ENCODE data around the gene MBLAC1. TPM values are rescaled to one million over a fixed set of nuclear protein-coding genes. Genes with fewer than 3 reads are reported as not detected.

The MBLAC1 gene
- total RNA-seq, result 1 to 10 TPM; 6.4 to 6.8 TPM
- polyA plus RNA-seq, result 1 to 10 TPM in 1 of 2 donors, under 1 TPM in 1; 0.77 to 1.2 TPM

GRCh38 chr7:100126931-100127865 lies at the start of gene MBLAC1:
Gene MBLAC1, plus strand, starts transcription at chr7:100126967. Its CDS starts 429 bp downstream, at chr7:100127396.
- peak within 1 kb of the TSS; percentile 98 to 100 (median 100) for H3K27ac Mint-ChIP-seq
- Histone ChIP-seq H3K4me1 (ENCODE audit: insufficient read depth, low read length) (peaks cover 43% of the 10 kb centered on the region), H3K4me3 (ENCODE audit: low read length in 2 of 2) (peak within 1 kb of the TSS; percentile 94 to 98), H3K27ac (ENCODE audit: low read depth, low read length) (peak within 1 kb of the TSS; percentile 87), H3K9me3 (ENCODE audit: control insufficient read depth in 1 of 2, low read length in 2 of 2) (no peaks in the 10 kb centered on the region), H3K36me3 (ENCODE audit: insufficient read depth, low read length) (peaks cover 9% of the 10 kb centered on the region), H3K27me3 (ENCODE audit: insufficient read depth, low read length) (no peaks in the 10 kb centered on the region)
- peak; percentile 92 to 94 (median 93) for DNase-seq
- peak within 1 kb of the TSS; percentile 96 to 100 (median 99) for H3K4me3 Mint-ChIP-seq
- ChIA-PET POLR2A (ENCODE audit: partially characterized antibody) (interaction anchor here (0.7 to 7.9 kb wide), 25 partner anchors 7 to 579 kb away, joined by 3 to 175 read pairs (median 4); partner anchors contain the start of genes AP4M1, CNPY4, COPS6 and LAMTOR4), CTCF (ENCODE audit: partially characterized antibody) (interaction anchor here (1.0 to 5.8 kb wide), 7 partner anchors 23 to 136 kb away, joined by 3 to 56 read pairs (median 3); partner anchors contain the start of genes AP4M1 and MCM7)
- intact Hi-C loops (cut with micrococcal nuclease), result loop anchor here (1.0 to 2.0 kb wide), 4 partner anchors 8 to 78 kb away; partner anchors contain the start of genes CNPY4, TAF6, ZNF3 and ZSCAN21
- H3K4me1 Mint-ChIP-seq, result peaks cover 20 to 46% (median 26%) of the 10 kb centered on the region in 4 donors
- H3K36me3 Mint-ChIP-seq, result peaks cover 0 to 24% of the 10 kb centered on the region in 2 donors
- H3K27me3 Mint-ChIP-seq, result no peaks in the 10 kb centered on the region
- peaks cover 0 to 3% (median 0%) of the 10 kb centered on the region in 8 donors for H3K9me3 Mint-ChIP-seq

- peaks cover 58 to 59% of the 10 kb centered on the region in 2 donors for H3K36me3 Mint-ChIP-seq
- H3K27me3 Mint-ChIP-seq, result no peaks in the 10 kb centered on the region
- H3K4me1 Mint-ChIP-seq, result peaks cover 19 to 40% (median 30%) of the 10 kb centered on the region in 4 donors
- intact Hi-C loops (cut with micrococcal nuclease), result no loop called here
- peak overlapping the region in 1 of 8 donors; percentile 49 for H3K4me3 Mint-ChIP-seq
- CTCF ChIA-PET (ENCODE audit: partially characterized antibody), result no interaction called here
- DNase-seq, result no peak
- no peak overlapping the region for H3K27ac ChIP-seq (ENCODE audit: low read depth, low read length)
- no peaks in the 10 kb centered on the region for H3K9me3 ChIP-seq (ENCODE audit: control insufficient read depth in 1 of 2, low read length in 2 of 2)
- H3K36me3 ChIP-seq (ENCODE audit: insufficient read depth, low read length), result peaks cover 49% of the 10 kb centered on the region
- POLR2A ChIA-PET (ENCODE audit: partially characterized antibody), result no interaction called here
- H3K9me3 Mint-ChIP-seq, result peaks cover 0 to 9% (median 5%) of the 10 kb centered on the region in 8 donors
- no peak overlapping the region for H3K4me3 ChIP-seq (ENCODE audit: low read length in 2 of 2)
- H3K27me3 ChIP-seq (ENCODE audit: insufficient read depth, low read length), result no peaks in the 10 kb centered on the region
- H3K4me1 ChIP-seq (ENCODE audit: insufficient read depth, low read length), result peaks cover 17% of the 10 kb centered on the region
- H3K27ac Mint-ChIP-seq, result peak overlapping the region in 1 of 7 donors; percentile 75
Measured at GRCh38 chr7:100077205-100077604, 49.6 kb upstream of the MBLAC1 start.

- POLR2A ChIA-PET (ENCODE audit: partially characterized antibody), result no interaction called here
- peaks cover 0 to 1% (median 0%) of the 10 kb centered on the region in 8 donors for H3K9me3 Mint-ChIP-seq
- Histone ChIP-seq H3K27ac (ENCODE audit: low read depth, low read length) (no peak overlapping the region), H3K9me3 (ENCODE audit: control insufficient read depth in 1 of 2, low read length in 2 of 2) (no peaks in the 10 kb centered on the region), H3K4me3 (ENCODE audit: low read length in 2 of 2) (no peak overlapping the region), H3K4me1 (ENCODE audit: insufficient read depth, low read length) (peaks cover 25% of the 10 kb centered on the region), H3K36me3 (ENCODE audit: insufficient read depth, low read length) (peaks cover 33% of the 10 kb centered on the region), H3K27me3 (ENCODE audit: insufficient read depth, low read length) (no peaks in the 10 kb centered on the region)
- CTCF ChIA-PET (ENCODE audit: partially characterized antibody), result no interaction called here
- H3K4me1 Mint-ChIP-seq, result peaks cover 23 to 48% (median 36%) of the 10 kb centered on the region in 4 donors
- no peak for DNase-seq
- intact Hi-C loops (cut with micrococcal nuclease), result no loop called here
- H3K36me3 Mint-ChIP-seq, result peaks cover 40 to 49% of the 10 kb centered on the region in 2 donors
- H3K27me3 Mint-ChIP-seq, result no peaks in the 10 kb centered on the region
- H3K27ac Mint-ChIP-seq, result peak overlapping the region in 5 of 7 donors; percentile 2 to 83 (median 30)
- H3K4me3 Mint-ChIP-seq, result peak overlapping the region in 6 of 8 donors; percentile 30 to 71 (median 51)
Measured at GRCh38 chr7:100079024-100079560, 47.7 kb upstream of the MBLAC1 start.

GRCh38 chr7:100080907-100081534 lies 45.7 kb upstream of the MBLAC1 start:
- intact Hi-C loops (cut with micrococcal nuclease), result loop anchor here (1.0 to 10.0 kb wide), 10 partner anchors 19 to 526 kb away; partner anchors contain the start of genes AZGP1, CNPY4, FAM200A and MEPCE
- Histone ChIP-seq H3K36me3 (ENCODE audit: insufficient read depth, low read length) (peaks cover 15% of the 10 kb centered on the region), H3K9me3 (ENCODE audit: control insufficient read depth in 1 of 2, low read length in 2 of 2) (no peaks in the 10 kb centered on the region), H3K27me3 (ENCODE audit: insufficient read depth, low read length) (no peaks in the 10 kb centered on the region), H3K4me1 (ENCODE audit: insufficient read depth, low read length) (peaks cover 25% of the 10 kb centered on the region), H3K4me3 (ENCODE audit: low read length in 2 of 2) (peak overlapping the region; percentile 87 to 88), H3K27ac (ENCODE audit: low read depth, low read length) (peak overlapping the region; percentile 74)
- Mint-ChIP-seq H3K27ac (peak overlapping the region; percentile 76 to 98 (median 88)), H3K27me3 (no peaks in the 10 kb centered on the region), H3K4me3 (peak overlapping the region; percentile 85 to 97 (median 94)), H3K4me1 (peaks cover 23 to 48% (median 36%) of the 10 kb centered on the region in 4 donors), H3K9me3 (no peaks in the 10 kb centered on the region), H3K36me3 (peaks cover 21 to 32% of the 10 kb centered on the region in 2 donors)
- DNase-seq, result no peak
- POLR2A ChIA-PET (ENCODE audit: partially characterized antibody), result interaction anchor here (0.6 to 2.5 kb wide), 5 partner anchors 9 to 162 kb away, joined by 3 to 26 read pairs (median 3); partner anchors contain the start of genes AP4M1, MCM7, TRIM4 and ZKSCAN1
- CTCF ChIA-PET (ENCODE audit: partially characterized antibody), result no interaction called here

- CTCF ChIA-PET (ENCODE audit: partially characterized antibody), result interaction anchor here (0.7 to 1.5 kb wide), 17 partner anchors 9 to 578 kb away, joined by 3 to 15 read pairs (median 4); partner anchors contain the start of genes AP4M1, LAMTOR4, MBLAC1 and MCM7
- no peaks in the 10 kb centered on the region for H3K27me3 ChIP-seq (ENCODE audit: insufficient read depth, low read length)
- Mint-ChIP-seq H3K9me3 (no peaks in the 10 kb centered on the region), H3K36me3 (peaks cover 15 to 26% of the 10 kb centered on the region in 2 donors), H3K4me3 (peak within 1 kb of the TSS; percentile 85 to 97 (median 94)), H3K27me3 (no peaks in the 10 kb centered on the region), H3K27ac (peak within 1 kb of the TSS; percentile 90 to 99 (median 95)), H3K4me1 (peaks cover 23 to 48% (median 36%) of the 10 kb centered on the region in 4 donors)
- intact Hi-C loops (cut with micrococcal nuclease), result loop anchor here (1.0 to 10.0 kb wide), 11 partner anchors 19 to 527 kb away; partner anchors contain the start of genes AZGP1, CNPY4, FAM200A and MEPCE
- peaks cover 25% of the 10 kb centered on the region for H3K4me1 ChIP-seq (ENCODE audit: insufficient read depth, low read length)
- H3K4me3 ChIP-seq (ENCODE audit: low read length in 2 of 2), result peak within 1 kb of the TSS; percentile 87 to 88
- H3K9me3 ChIP-seq (ENCODE audit: control insufficient read depth in 1 of 2, low read length in 2 of 2), result no peaks in the 10 kb centered on the region
- POLR2A ChIA-PET (ENCODE audit: partially characterized antibody), result interaction anchor here (0.7 to 2.5 kb wide), 9 partner anchors 13 to 263 kb away, joined by 3 to 26 read pairs (median 7); partner anchors contain the start of genes AP4M1, MBLAC1, MCM7 and TRIM4
- H3K27ac ChIP-seq (ENCODE audit: low read depth, low read length), result peak within 1 kb of the TSS; percentile 74
- DNase-seq, result peak; percentile 98 to 99 (median 98)
- peaks cover 9% of the 10 kb centered on the region for H3K36me3 ChIP-seq (ENCODE audit: insufficient read depth, low read length)
Measured at GRCh38 chr7:100081535-100082102, 45.1 kb upstream of the MBLAC1 start, which contains the start of gene ZNF3. Gene ZNF3, minus strand, starts transcription at chr7:100081723. Its CDS starts 4,366 bp downstream, at chr7:100077357.

GRCh38 chr7:100082978-100083377 lies 43.8 kb upstream of the MBLAC1 start:
- intact Hi-C loops (cut with micrococcal nuclease), result loop anchor here (2.0 to 10.0 kb wide), 4 partner anchors 106 to 528 kb away; partner anchors contain the start of genes AZGP1, FAM200A, MEPCE and ZCWPW1
- H3K27ac ChIP-seq (ENCODE audit: low read depth, low read length), result no peak overlapping the region
- peaks cover 28% of the 10 kb centered on the region for H3K4me1 ChIP-seq (ENCODE audit: insufficient read depth, low read length)
- Mint-ChIP-seq H3K9me3 (no peaks in the 10 kb centered on the region), H3K27ac (peak overlapping the region; percentile 84 to 99 (median 91)), H3K36me3 (peaks cover 10 to 19% of the 10 kb centered on the region in 2 donors), H3K4me1 (peaks cover 23 to 52% (median 38%) of the 10 kb centered on the region in 4 donors), H3K4me3 (peak overlapping the region in 7 of 8 donors; percentile 80 to 97 (median 87)), H3K27me3 (no peaks in the 10 kb centered on the region)
- H3K9me3 ChIP-seq (ENCODE audit: control insufficient read depth in 1 of 2, low read length in 2 of 2), result no peaks in the 10 kb centered on the region
- H3K36me3 ChIP-seq (ENCODE audit: insufficient read depth, low read length), result peaks cover 3% of the 10 kb centered on the region
- H3K27me3 ChIP-seq (ENCODE audit: insufficient read depth, low read length), result no peaks in the 10 kb centered on the region
- no peak for DNase-seq
- peak overlapping the region in 1 of 2 donors; percentile 88 for H3K4me3 ChIP-seq (ENCODE audit: low read length in 2 of 2)
- CTCF ChIA-PET (ENCODE audit: partially characterized antibody), result interaction anchor here (0.7 to 1.5 kb wide), 19 partner anchors 7 to 271 kb away, joined by 3 to 15 read pairs (median 4); partner anchors contain the start of genes AP4M1, LAMTOR4, MBLAC1 and MCM7
- POLR2A ChIA-PET (ENCODE audit: partially characterized antibody), result interaction anchor here (0.5 to 2.5 kb wide), 13 partner anchors 12 to 559 kb away, joined by 3 to 26 read pairs (median 6); partner anchors contain the start of genes AP4M1, MBLAC1, MCM7 and TRIM4
